HG02981 (cell line): ENCODE measurements around the gene CDK19.
A peak's percentile ranks its signal among the peaks of the same experiment; 100 is the strongest.
"Not testable (repeated sequence)": the region's sequence is repeated elsewhere in the genome, so short reads cannot be mapped to it uniquely, and the experiment has no call there.

Source experiments
- ATAC-seq: cut with Tn5 transposase; IDR thresholded peaks from one replicate; pipeline ENCODE4 v1.9.1; 2021; ENCODE audit warnings: mild to moderate bottlenecking, moderate library complexity; ENCODE audit not compliant: unreplicated experiment

Gene CDK19

DNA sequence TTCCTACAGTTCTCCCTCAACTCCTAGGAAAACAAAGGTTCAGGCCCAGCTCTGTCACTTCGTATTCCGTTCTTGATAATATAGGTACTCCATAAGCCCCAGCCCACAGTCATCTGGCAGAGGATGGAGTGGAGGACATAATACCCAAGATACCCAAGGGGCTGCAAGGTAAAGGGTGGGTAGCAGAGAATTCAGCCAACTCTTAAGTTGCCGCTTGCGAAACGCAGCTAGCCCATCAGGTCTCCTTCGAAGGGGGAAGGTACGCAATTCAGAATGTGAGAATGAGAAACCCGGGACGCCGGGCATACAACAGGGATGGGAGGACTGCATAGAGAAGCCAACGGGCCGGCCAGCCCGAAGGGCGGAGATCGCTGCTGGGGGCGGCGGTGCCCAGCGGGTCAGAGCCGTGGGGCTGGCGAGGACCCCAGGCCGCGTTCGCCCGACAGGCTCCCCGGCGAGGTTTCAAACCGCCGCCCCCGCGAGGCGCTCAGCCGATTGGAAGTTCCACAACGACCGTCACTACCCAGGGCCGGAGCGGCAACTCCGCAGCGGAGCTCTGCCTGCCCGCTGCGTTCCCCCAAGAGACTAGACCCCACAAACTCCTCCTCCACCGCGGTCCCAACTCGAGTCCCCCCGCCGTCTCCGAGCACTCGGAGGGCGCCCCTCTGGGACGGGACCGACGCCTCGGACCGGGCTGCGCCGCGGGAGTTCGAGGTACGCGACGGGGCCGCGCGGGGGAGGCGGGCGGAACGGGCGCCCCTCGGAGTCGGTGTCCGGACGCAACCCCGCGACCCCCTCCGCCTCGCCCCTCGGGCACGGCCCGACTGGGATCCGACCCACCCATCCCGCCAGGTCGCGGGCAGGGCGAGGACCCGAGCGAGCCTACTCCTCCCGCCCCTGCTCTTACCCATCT, 911 bp downstream of the CDK19 start:
- peak; percentile 23 for ATAC-seq

GRCh38 chr6:110813338-110814101, 1.7 kb downstream of the CDK19 start:
- ATAC-seq, result no peak

GRCh38 chr6:110812719-110813118, 2.5 kb downstream of the CDK19 start:
- no peak for ATAC-seq

GRCh38 chr6:110810896-110811586, 4.2 kb downstream of the CDK19 start:
- no peak for ATAC-seq

- no peak for ATAC-seq
Observed at GRCh38 chr6:110809792-110810191, 5.5 kb downstream of the CDK19 start.

DNA sequence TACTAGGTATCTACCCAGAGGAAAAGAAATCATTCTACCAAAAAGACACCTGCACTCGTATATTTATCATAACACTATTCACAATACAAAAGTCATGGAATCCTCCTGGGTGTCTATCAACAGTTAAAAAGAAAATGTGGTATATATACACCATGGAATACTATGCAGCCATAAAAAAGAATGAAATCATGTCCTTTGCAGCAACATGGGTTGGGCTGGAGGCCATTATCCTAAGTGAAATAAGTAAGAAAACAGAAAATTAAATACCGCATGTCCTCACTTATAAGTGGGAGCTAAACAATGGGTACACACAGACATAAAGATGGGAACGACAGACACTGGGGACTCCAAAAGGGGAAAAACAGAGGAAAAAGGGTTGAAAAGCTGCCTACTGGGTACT, 13.1 kb downstream of the CDK19 start:
- ATAC-seq, result not testable (repeated sequence)

DNA sequence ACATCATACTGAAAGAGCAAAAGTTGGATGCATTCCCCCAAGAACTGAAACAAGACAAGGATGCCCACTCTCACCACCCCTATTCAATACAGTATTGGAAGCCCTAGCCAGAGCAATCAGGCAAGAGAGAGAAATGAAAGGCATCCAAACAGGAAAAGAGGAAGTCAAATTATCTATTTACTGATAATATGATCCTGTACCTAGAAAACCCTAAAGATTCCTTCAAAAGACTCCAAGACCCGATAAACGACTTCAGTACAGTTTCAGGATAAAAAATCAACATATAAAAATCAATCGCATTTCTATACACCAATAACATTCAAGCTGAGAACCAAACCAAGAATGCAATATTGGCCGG, 14.5 kb downstream of the CDK19 start:
- ATAC-seq, result no peak

DNA sequence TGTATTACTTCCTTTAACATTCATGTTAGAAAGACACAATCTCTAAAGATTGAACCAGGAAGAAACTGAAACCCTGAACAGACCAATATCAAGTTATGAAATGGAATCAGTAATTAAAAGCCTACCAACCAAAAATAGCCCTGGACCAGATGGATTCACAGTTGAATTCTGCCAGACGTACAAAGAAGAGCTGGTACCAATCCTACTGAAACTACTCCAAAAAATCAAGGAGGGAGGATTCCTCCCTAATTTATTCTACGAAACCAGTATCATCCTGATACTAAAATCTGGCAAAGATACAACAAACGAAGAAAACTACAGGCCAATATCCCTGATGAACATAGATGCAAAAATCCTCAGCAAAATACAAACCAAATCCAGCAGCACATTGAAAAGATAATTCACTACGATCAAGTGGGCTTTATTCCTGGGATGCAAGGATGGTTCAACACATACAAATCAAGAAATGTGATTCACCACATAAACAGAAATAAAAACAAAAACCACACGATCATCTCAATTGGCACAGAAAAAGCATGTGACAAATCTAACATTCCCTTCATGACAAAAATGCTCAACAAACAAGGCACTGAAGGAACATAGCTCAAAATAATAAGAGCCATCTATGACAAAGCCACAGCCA, 15.0 kb downstream of the CDK19 start:
- no peak for ATAC-seq

DNA sequence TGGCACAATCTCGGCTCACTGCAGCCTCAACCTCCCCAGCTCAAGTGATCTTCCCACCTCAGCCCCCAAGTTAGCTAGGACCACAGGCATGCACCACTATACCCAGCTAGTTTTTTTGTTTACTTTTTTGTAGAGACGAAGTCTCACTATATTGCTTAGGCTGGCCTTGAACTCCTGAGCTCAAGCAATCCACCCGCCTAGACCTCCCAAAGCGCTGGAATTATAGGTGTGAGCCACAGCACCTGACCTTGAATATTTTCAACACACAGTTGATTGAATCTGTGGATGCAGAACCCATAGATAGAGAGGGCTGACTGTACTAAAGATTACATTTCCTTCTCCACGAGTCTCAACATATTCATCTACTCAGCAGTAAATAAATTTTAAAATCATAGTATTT, 15.6 kb downstream of the CDK19 start:
- ATAC-seq, result no peak

DNA sequence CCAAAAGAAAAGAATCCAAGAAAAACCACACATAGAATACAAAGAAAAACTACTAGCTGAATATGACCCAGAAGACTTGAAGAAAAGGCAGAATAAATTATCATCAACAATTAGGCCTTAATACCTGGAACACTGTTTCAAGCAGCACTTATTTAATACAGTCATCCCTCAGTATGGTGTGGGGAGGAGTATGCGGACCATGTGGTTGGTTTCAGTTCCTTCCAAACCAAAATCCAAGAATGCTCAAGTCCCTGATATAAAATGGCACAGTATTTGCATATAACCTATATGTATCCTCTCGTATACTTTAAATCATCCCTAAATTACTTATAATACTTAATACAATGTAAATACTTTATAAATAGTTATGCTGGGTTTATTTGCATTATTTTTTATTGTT, 16.1 kb downstream of the CDK19 start:
- peak; percentile 61 for ATAC-seq

DNA sequence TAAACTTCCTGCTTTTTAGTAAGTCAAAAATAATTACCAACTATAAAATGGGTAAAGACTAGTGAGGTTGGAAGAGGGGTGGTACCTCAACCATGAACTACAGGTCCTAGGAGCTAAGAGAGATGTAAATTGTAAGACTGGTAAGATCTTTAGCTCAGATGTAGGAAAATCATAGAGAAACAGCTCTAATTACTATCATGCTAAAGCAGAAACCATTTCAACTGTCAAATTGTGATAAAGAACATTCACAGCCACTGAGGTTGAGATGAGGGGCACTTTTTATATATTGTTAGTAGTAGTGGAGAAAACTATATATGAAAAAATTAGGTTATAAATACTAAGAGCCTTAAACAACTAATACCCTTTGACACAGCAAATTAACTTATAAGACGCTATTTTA, 20.0 kb downstream of the CDK19 start:
- ATAC-seq, result no peak

- ATAC-seq, result no peak
Observed at GRCh38 chr6:110786696-110787095, 28.6 kb downstream of the CDK19 start.

GRCh38 chr6:110786271-110786670, 29.0 kb downstream of the CDK19 start:
- no peak for ATAC-seq

DNA sequence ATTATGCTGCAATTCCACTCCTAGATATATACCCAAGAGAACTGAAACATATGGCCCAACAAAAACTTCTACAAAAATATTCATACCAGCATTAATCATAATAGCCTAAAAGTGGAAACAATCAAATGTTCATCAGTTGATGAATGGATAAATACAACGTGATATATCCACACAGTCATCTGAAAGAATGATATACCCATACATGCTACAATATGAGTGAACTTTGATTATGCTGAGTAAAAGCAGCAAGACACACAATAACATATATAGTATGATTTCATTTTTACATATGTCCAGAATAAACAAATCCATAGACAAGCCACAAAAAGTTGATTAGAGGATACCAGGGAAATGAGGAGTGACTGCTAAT, 30.7 kb downstream of the CDK19 start:
- peak; percentile 25 for ATAC-seq

- ATAC-seq, result no peak
Observed at GRCh38 chr6:110781522-110782214, 33.6 kb downstream of the CDK19 start.

GRCh38 chr6:110778333-110778732, 36.9 kb downstream of the CDK19 start:
- no peak for ATAC-seq

- ATAC-seq, result no peak
Observed at GRCh38 chr6:110777636-110778035, 37.6 kb downstream of the CDK19 start.

GRCh38 chr6:110776413-110776812, 38.9 kb downstream of the CDK19 start:
- no peak for ATAC-seq

DNA sequence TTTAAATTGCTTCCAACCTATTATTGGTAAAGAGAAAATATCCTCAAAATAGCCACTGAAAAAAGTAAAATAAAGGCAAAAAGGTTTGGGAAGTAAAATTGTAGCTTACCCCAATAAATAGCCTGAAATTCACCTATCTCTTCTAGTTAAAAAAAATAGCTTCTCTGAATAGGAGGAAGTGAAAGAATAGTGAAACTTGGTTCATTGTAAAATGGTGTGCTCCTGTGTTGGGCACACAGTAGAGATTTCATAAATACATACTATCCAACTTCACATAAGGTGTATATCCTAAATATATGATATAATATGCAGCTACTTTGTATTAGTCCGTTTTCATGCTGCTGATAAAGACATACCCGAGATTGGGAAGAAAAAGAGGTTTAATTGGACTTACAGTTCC, 45.3 kb downstream of the CDK19 start:
- no peak for ATAC-seq

- ATAC-seq, result no peak
Observed at GRCh38 chr6:110768057-110768456, 47.2 kb downstream of the CDK19 start.

DNA sequence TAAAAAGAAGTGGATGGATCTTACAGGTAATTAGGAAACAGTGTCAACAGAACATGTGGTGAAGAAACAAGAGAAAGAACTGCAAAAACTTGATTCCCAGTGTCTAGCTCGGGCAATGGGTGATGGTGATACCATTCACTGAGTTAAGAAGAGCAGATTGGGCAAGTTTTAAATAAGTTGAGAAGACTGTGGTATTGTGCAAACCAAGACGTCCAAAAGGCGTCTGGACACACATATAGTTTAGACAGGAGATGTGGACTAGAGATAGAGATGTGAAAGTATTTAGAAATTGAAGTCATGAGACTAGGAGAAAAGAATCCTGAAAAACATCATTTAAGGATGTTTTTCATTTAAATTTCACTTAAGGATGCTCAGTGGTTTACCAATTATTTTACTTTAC, 53.9 kb downstream of the CDK19 start:
- ATAC-seq, result no peak
